Keratinocyte (primary cell): ENCODE data around the gene GLDN. TPM values are rescaled to one million over a fixed set of nuclear protein-coding genes. Genes with fewer than 3 reads are reported as not detected.

Source experiments
- DNase-seq: peaks from one replicate; pipeline ENCODE4 v3.0.0-alpha.2; 2011; ENCODE audit warnings: low read depth, missing footprints, low spot score
- FAIRE-seq: peaks from 2 replicates; lab custom pipeline; 2011; peaks lifted over from hg19 to GRCh38; lab: Jason Lieb, UNC
- H2AFZ ChIP-seq: 2 replicates; pipeline ENCODE4 v1.6.0; 2012; ENCODE audit warnings: low read length, control low read depth, inconsistent platforms; ENCODE audit not compliant: control insufficient read depth
- H3K27ac ChIP-seq: 2 replicates; pipeline ENCODE4 v1.5.1; 2011; ENCODE audit warnings: low read length; ENCODE audit not compliant: control insufficient read depth, insufficient read depth
- H3K27me3 ChIP-seq: 3 replicates; pipeline ENCODE4 v1.6.0; 2011; ENCODE audit warnings: low read length; ENCODE audit not compliant: control insufficient read depth, insufficient read depth; ENCODE audit errors: extremely low read depth
- H3K36me3 ChIP-seq, 2 experiments: 2 replicates in 1 of 2; 3 replicates in 1 of 2; pipeline ENCODE4 v1.5.1; 2011; ENCODE audit warnings: low read length in 2 of 2, mild to moderate bottlenecking in 1 of 2; ENCODE audit not compliant: control insufficient read depth in 2 of 2, insufficient read depth in 2 of 2; ENCODE audit errors: extremely low read depth in 1 of 2
- H3K4me1 ChIP-seq: 3 replicates; pipeline ENCODE4 v1.5.1; 2011; ENCODE audit warnings: low read length; ENCODE audit not compliant: control insufficient read depth, insufficient read depth; ENCODE audit errors: extremely low read depth
- H3K4me2 ChIP-seq: 3 replicates; pipeline ENCODE4 v1.6.0; 2011; ENCODE audit warnings: low read depth, low read length; ENCODE audit not compliant: control insufficient read depth, insufficient read depth; ENCODE audit errors: extremely low read depth
- H3K4me3 ChIP-seq, 3 experiments: fragments of 200-600 bp in 1 of 3; sonication (generic) in 1 of 3; 2 replicates in 2 of 3; 3 replicates in 1 of 3; pipeline ENCODE4 v1.5.1; 2011 to 2016; ENCODE audit warnings: low read length in 3 of 3, mild to moderate bottlenecking in 3 of 3, control low read depth in 2 of 3, inconsistent platforms in 1 of 3, low read depth in 1 of 3, mixed read lengths in 1 of 3, mixed run types in 1 of 3, moderate library complexity in 1 of 3; ENCODE audit not compliant: control insufficient read depth in 2 of 3, insufficient read depth in 2 of 3; ENCODE audit errors: extremely low read depth in 1 of 3
- H3K79me2 ChIP-seq: 2 replicates; pipeline ENCODE4 v1.6.0; 2012; ENCODE audit warnings: low read length; ENCODE audit not compliant: control insufficient read depth, insufficient read depth
- H3K9ac ChIP-seq: 3 replicates; pipeline ENCODE4 v1.6.0; 2011; ENCODE audit warnings: low read length; ENCODE audit not compliant: control insufficient read depth, insufficient read depth; ENCODE audit errors: extremely low read depth
- H3K9me1 ChIP-seq: 3 replicates; pipeline ENCODE4 v1.6.0; 2011; ENCODE audit warnings: low read length; ENCODE audit not compliant: control insufficient read depth, insufficient read depth; ENCODE audit errors: extremely low read depth
- H3K9me3 ChIP-seq: 2 replicates; pipeline ENCODE4 v1.5.1; 2012; ENCODE audit warnings: low read depth, low read length; ENCODE audit not compliant: control insufficient read depth
- H4K20me1 ChIP-seq: 3 replicates; pipeline ENCODE4 v1.6.0; 2011; ENCODE audit warnings: low read length; ENCODE audit not compliant: control insufficient read depth, insufficient read depth; ENCODE audit errors: extremely low read depth
- EZH2 ChIP-seq: IDR thresholded peaks from one replicate; pipeline ENCODE4 v1.6.1; 2012; ENCODE audit warnings: inconsistent platforms, mild to moderate bottlenecking, low read length, moderate library complexity
- dilution Hi-C: fragments of 300-500 bp; cut with MboI; formaldehyde crosslinking; loops from one replicate; pipeline ENCODE4 v1.7.0; 2020; ENCODE audit warnings: low sequenced_read_pairs; ENCODE audit not compliant: extremely low pct_ligation_motif_present
- polyA plus RNA-seq, 5 experiments: library from polyadenylated mRNA; depleted of rRNA in 3 of 5; stranded (reverse) in 3 of 5; stranded (forward) in 1 of 5; unstranded in 1 of 5; fragments of >200 nt; gene quantifications; 1 replicate in 1 of 5; 2 replicates in 3 of 5; 3 replicates in 1 of 5; pipeline versions ENCODE4 v1.2.1 to v1.2.3, GENCODE V29; 2011 to 2012; ENCODE audit warnings: missing spikeins in 2 of 5, low read depth in 1 of 5, low replicate concordance in 1 of 5
- TF ChIP-seq, protein P1 (sequence below), 3 experiments: IDR thresholded peaks in 1 of 3; conservative IDR thresholded peaks in 1 of 3; optimal IDR thresholded peaks in 1 of 3; 2 replicates in 2 of 3; 3 replicates in 1 of 3; pipeline versions ENCODE3 to v1.5.1; 2011; ENCODE audit warnings: low read length in 3 of 3, mild to moderate bottlenecking in 3 of 3, moderate library complexity in 2 of 3, control low read depth in 1 of 3, inconsistent platforms in 1 of 3; ENCODE audit not compliant: insufficient read depth in 2 of 3; ENCODE audit errors: extremely low read depth in 1 of 3

Gene GLDN
- polyA plus RNA-seq, 1 donor (not counting 4 experiments of a cell fraction or from before 2014, with no cell fraction given): 0.09 TPM

DNA sequence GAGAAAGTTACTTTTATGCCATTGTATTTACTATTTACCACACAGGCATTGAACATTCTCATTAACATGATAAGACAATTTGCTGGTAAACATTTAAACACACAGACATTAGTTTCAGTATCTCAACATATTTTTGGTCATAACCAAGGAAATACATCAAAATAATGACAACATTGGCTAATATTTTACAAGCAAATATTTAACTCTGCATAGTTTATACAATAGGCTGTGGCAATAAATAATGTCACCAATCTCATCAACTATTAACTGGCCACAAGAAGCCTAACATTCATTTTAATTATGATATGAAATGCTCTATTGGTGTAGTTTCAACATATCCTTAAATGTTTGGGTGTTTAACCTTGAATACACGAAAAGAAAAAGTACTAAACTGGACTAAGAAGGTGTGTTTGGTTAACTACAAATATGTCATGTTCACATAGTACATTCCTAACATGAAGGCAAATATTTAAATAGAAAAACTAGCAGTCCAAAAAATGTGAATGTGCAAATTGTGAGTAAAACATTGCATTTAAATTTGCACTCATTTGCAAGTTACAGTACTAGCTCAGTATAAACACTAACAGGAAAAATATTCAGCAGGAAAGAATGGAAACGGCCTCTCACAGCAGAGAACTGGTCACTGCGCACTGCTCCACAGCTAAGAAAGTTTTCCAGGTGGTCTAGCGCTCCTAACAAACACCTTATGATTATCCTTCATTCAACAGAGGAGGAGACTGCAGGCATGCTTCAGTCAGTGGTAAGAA lies 106.6 kb downstream of the GLDN start:
- no peaks in the 10 kb centered on the region for H3K9me1 ChIP-seq
- H4K20me1 ChIP-seq: no peaks in the 10 kb centered on the region
- H3K4me2 ChIP-seq: no peak overlapping the region
- no peak for FAIRE-seq
- TF ChIP-seq, protein P1, sequence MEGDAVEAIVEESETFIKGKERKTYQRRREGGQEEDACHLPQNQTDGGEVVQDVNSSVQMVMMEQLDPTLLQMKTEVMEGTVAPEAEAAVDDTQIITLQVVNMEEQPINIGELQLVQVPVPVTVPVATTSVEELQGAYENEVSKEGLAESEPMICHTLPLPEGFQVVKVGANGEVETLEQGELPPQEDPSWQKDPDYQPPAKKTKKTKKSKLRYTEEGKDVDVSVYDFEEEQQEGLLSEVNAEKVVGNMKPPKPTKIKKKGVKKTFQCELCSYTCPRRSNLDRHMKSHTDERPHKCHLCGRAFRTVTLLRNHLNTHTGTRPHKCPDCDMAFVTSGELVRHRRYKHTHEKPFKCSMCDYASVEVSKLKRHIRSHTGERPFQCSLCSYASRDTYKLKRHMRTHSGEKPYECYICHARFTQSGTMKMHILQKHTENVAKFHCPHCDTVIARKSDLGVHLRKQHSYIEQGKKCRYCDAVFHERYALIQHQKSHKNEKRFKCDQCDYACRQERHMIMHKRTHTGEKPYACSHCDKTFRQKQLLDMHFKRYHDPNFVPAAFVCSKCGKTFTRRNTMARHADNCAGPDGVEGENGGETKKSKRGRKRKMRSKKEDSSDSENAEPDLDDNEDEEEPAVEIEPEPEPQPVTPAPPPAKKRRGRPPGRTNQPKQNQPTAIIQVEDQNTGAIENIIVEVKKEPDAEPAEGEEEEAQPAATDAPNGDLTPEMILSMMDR (optimal IDR thresholded peaks at IDR 0.05 in 1 of 3, IDR thresholded peaks at IDR 0.05 in 1 of 3, conservative IDR thresholded peaks at IDR 0.05 in 1 of 3; ENCODE audit: extremely low read depth in 1 of 3, insufficient read depth in 2 of 3, low read length in 3 of 3): no peak
- TF ChIP-seq EZH2: no peak
- no peaks in the 10 kb centered on the region for H3K27me3 ChIP-seq
- H3K4me3 ChIP-seq: no peak overlapping the region
- H3K9ac ChIP-seq: no peak overlapping the region
- peaks cover 25% of the 10 kb centered on the region for H3K4me1 ChIP-seq
- H3K27ac ChIP-seq: no peak overlapping the region
- peaks cover 0 to 2% of the 10 kb centered on the region in 2 experiments for H3K36me3 ChIP-seq
- H2AFZ ChIP-seq: no peak overlapping the region
- H3K9me3 ChIP-seq: no peaks in the 10 kb centered on the region
- dilution Hi-C loops: no loop called here
- H3K79me2 ChIP-seq: no peaks in the 10 kb centered on the region
- no peak for DNase-seq

DNA sequence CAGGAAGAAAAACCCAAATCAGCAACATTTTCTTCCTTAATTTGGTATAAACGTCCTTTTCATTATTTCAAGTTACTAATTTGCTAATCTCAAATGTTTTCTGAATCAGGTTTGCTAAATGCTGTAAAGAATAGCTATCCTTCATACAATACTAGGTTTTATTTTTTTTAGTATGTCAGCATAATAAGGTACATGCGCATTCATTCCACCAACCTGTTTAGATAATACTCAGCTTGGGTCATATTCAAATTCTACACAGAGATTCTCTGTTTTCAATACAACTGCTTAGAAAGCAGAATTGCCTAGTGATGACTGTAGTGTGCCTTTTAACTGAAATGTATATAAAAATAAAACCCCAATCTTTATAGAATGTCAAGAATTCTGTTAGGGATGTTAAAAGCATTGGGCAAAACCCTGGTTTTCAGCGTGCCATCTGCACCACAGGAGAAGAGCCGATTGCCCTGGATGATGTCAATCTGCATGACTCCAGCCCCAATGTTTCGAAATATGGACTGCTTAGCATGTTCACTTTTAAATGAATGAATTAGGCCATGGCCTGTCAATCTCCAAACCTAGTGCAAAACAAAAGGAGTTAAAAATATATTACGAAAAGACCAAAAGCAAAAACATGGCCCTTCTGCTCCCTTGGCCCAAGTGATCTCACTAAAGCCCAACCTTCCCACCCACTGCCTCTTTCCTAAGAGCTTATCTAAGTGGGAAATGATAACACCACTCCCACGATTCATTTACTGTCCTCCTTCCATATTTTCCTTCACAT lies 107.4 kb downstream of the GLDN start:
- DNase-seq: no peak
- H3K4me2 ChIP-seq: no peak overlapping the region
- H3K9ac ChIP-seq: no peak overlapping the region
- no peak overlapping the region for H3K4me3 ChIP-seq
- H3K4me1 ChIP-seq: peaks cover 25% of the 10 kb centered on the region
- FAIRE-seq: no peak
- no peaks in the 10 kb centered on the region for H3K9me3 ChIP-seq
- no peaks in the 10 kb centered on the region for H3K79me2 ChIP-seq
- no peak for TF ChIP-seq EZH2
- no peaks in the 10 kb centered on the region for H3K9me1 ChIP-seq
- no peak overlapping the region for H2AFZ ChIP-seq
- peaks cover 0 to 2% of the 10 kb centered on the region in 2 experiments for H3K36me3 ChIP-seq
- H3K27ac ChIP-seq: no peak overlapping the region
- no peaks in the 10 kb centered on the region for H3K27me3 ChIP-seq
- no peaks in the 10 kb centered on the region for H4K20me1 ChIP-seq
- dilution Hi-C loops: no loop called here
